ENCODE data around the gene THAP12.

GRCh38 chr11:76313271-76313670 lies 67.7 kb downstream of the THAP12 start:
- TF ChIP-seq CTCF (IDR thresholded peaks at IDR 0.05) (no peak), E2F4 (CRISPR knock-in tag; IDR thresholded peaks at IDR 0.05; ENCODE audit: borderline replicate concordance, low read depth) (no peak), SMAD3 (CRISPR knock-in tag; IDR thresholded peaks at IDR 0.05; ENCODE audit: borderline replicate concordance) (no peak), IRF1 (CRISPR knock-in tag; IDR thresholded peaks at IDR 0.05) (no peak), ATF3 (CRISPR knock-in tag; conservative IDR thresholded peaks at IDR 0.05) (no peak), E2F5 (CRISPR knock-in tag; IDR thresholded peaks at IDR 0.05) (no peak)
